Motor neuron (in vitro differentiated cells): ENCODE measurements around the gene MOCS2. TPM values are rescaled to one million over a fixed set of nuclear protein-coding genes. Genes with fewer than 3 reads are reported as not detected.

ENCODE experiments used
- ATAC-seq, 8 experiments: fragments of 200-7000 bp; cut with Tn5 transposase; replicated peaks in 6 of 8; 2 replicates each; pipeline ENCODE4 v1.8.0; 2021; ENCODE audit warnings: mild to moderate bottlenecking in 8 of 8, moderate library complexity in 8 of 8
- H3K27ac ChIP-seq, 2 donors: fragments of 250-450 bp; sonication (Bioruptor Pico); 2 replicates each; pipeline ENCODE4 v1.9.0; 2021; ENCODE audit warnings: antibody characterized with exemption in 2 of 2, mild to moderate bottlenecking in 2 of 2, moderate library complexity in 1 of 2
- H3K4me1 ChIP-seq, 2 donors: fragments of 250-450 bp; sonication (Bioruptor Pico); replicated peaks in 1 of 2; 2 replicates each; pipeline ENCODE4 v1.6.1; 2021; ENCODE audit warnings: antibody characterized with exemption in 2 of 2, mild to moderate bottlenecking in 2 of 2, moderate library complexity in 1 of 2
- H3K4me3 ChIP-seq, 5 donors: fragments of 250-450 bp; sonication (Bioruptor Pico); 2 replicates each; pipeline ENCODE4 v1.9.0; 2021; ENCODE audit warnings: antibody characterized with exemption in 5 of 5, mild to moderate bottlenecking in 5 of 5, moderate library complexity in 4 of 5
- WGBS, 10 experiments: fragments of 450-650 bp; shearing (Covaris generic); methylation state at CpG; one replicate each; pipeline ENCODE4 v1.0.0; 2022; 5-methylcytosine and 5-hydroxymethylcytosine counted together
- in situ Hi-C, 9 experiments: fragments of 400-800 bp; cut with MboI; loops; one replicate each; pipeline ENCODE4 v1.15.0; 2021; ENCODE audit warnings: low sequenced_read_pairs in 9 of 9, low pct_unique_long_range_greater_than_20kb in 2 of 9; ENCODE audit not compliant: unreplicated experiment in 9 of 9
- total RNA-seq, 8 experiments: library from RNA; unstranded; fragments of 300-600 nt; gene quantifications; 2 replicates each; pipeline versions ENCODE4 v1.2.3 to v1.2.4, GENCODE V29; 2022

The MOCS2 gene, protein sequence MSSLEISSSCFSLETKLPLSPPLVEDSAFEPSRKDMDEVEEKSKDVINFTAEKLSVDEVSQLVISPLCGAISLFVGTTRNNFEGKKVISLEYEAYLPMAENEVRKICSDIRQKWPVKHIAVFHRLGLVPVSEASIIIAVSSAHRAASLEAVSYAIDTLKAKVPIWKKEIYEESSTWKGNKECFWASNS
- total RNA-seq: 10 to 100 TPM; 20.2 to 46.3 (median 28.9) TPM

DNA sequence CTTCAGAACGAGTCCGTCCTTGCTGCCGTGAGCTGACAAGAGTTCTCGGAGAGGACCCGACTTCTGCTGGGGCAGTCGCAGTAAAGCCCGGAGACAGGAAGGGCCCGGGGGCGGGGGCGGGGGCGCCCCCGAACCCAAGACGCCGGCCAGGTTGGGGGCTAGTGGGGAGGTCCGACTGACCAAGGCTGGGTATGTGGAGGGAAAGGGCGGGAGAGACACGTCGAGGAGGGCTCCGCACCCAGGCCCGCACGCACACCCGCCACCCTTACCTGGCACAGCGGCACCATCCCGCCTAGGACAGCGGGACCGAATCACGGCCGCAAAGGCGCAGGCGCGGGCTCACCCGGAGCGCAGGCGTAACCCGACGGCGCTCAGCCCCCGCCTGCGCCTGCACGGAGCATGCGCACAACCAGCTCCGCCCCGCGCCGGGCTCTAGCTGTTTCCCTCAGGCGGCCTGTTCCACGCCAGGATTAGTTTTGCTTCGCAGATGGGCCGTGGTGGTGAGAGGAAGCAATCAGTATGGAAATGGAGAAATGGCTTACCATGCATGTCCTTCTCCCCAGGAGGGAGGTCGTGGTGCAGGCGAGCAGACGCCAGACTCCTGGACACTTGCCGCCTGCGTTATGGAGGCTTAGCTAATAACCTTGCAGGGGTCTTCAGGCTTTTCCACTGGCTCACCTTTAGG is at the start of gene MOCS2:
Gene MOCS2 (minus strand): TSS at position 315 of the 685 bp plus-strand sequence. CDS start 2,583 bp downstream, outside the sequence.
- peak within 1 kb of the TSS; percentile 4 to 71 for H3K27ac ChIP-seq

DNA sequence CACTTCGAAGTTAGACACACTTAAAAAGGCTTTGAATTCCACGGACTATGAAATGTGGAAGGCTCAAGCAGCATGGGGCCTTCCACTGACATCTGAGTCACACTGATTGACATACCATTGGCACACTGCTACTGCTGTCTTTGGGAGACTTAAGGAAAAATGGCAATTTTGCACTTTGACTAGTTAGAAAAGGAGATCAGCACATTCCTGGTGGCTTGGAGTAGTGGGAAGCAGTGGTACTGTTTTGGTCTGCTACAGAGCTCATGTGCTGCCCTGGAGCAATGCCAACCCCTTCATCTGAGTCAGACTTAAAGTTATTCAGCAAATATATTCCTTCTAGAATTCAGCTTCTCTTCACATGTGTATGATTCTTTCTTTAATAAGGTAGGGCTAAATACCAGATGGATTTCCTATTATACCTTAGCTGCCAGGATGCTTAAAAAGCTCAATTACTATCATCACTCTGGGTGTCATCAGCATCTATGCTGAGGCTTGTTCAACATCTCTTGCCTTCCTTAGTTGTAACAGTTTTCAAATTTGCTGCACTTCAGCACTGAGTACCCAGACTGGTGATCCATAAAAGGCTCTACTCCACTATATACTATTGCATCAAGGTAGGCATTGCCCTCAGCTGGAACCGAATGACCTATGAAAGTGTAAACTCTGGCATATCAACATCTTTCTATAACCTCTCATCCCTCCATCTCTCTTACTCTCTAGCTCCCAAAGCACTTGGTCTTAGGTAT is 42.3 kb upstream of the MOCS2 start:
- Histone ChIP-seq H3K4me1 (no peaks in the 10 kb centered on the region), H3K4me3 (no peak overlapping the region), H3K27ac (no peak overlapping the region)
- 43 to 100% (median 76%) methylated on average over 1 to 3 of the region's 3 CpGs for WGBS, 10 experiments
- peak in 2 of 8 experiments; percentile 53 to 61 for ATAC-seq
- in situ Hi-C loops: loop anchor here in 4 of 9 experiments (25.0 kb wide), 2 partner anchors 285 to 1060 kb away; no protein-coding TSS in a partner anchor

More for the DNA sequence above, at the start of gene MOCS2:
- 0% methylated on average over 3 to 9 of the region's 54 CpGs; no CpG with 5 or more reads in 4 of the 10 experiments for WGBS, 10 experiments
- Histone ChIP-seq H3K4me1 (peaks cover 8 to 9% of the 10 kb centered on the region in 2 donors), H3K4me3 (peak within 1 kb of the TSS; percentile 82 to 93 (median 90))
- peak; percentile 93 to 99 (median 97) for ATAC-seq
- in situ Hi-C loops: no loop called here

DNA sequence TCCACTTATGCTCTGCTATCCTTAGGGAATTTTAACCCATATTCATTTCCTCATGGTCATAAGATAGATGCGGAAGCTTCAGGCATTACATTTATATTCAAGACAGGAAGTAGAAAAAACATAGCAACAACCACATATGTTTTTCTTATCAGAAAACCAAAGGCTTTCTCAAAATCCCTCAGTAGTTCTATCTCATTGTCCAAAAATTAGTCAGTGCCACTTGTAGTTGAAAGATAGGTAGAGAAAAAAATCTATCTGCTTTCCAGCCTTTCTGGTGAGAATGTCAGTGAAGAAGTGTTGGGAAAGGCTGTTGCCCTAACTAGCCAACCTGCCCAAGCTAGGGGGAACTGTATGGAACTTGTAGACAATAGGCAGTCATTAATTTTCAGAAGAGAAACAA is 23.5 kb upstream of the MOCS2 start:
- Histone ChIP-seq H3K4me1 (no peaks in the 10 kb centered on the region), H3K27ac (no peak overlapping the region), H3K4me3 (no peak overlapping the region)
- no peak for ATAC-seq
- 60 to 100% (median 100%) methylated on average over 1 of the region's 1 CpG; no CpG with 5 or more reads in 1 of the 10 experiments for WGBS, 10 experiments
- in situ Hi-C loops: no loop called here

DNA sequence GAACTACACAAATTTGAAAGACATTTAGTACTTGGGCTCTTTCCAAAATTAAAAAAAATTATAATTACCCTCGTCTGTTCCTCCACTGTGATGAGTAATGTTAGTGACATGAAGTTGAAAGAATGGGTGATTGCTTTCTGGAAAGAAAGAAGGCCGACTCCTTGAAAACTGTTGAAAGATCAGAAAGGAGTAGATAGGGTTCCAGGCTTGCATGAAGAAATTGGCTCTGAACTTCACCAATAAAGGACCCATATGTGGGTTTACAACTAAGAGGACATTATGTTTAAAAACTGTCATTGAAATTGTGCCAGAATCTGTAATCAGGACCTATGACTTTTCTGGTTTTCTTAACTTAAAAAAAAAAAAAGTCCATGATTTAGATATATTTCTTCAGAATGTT is 20.7 kb upstream of the MOCS2 start:
- ATAC-seq: peak in 1 of 8 experiments; percentile 23
- in situ Hi-C loops: no loop called here
- Histone ChIP-seq H3K27ac (no peak overlapping the region), H3K4me3 (no peak overlapping the region), H3K4me1 (no peaks in the 10 kb centered on the region)
- WGBS, 10 experiments: 8 to 89% (median 67%) methylated on average over 1 to 2 of the region's 2 CpGs; no CpG with 5 or more reads in 1 of the 10 experiments

DNA sequence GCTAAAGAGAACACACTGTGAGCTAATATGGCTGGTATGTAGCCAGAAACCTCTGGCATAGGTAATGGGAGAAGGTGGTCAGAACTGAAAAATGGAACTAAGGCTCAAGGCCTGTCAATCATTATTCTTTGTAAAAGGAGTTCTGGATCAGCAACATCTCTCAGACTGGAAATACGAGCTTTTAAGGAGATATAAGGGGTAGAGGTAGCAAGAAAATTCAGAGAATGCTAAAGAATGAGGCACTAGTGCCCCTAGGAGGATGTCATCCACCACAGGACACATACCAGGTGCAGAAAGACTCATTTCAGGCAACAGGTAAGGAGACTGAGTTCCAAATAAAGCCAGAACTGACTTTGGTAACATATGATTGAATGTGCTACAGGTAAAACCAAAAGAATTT is 18.9 kb upstream of the MOCS2 start:
- Histone ChIP-seq H3K27ac (no peak overlapping the region), H3K4me1 (no peaks in the 10 kb centered on the region), H3K4me3 (no peak overlapping the region)
- WGBS, 10 experiments: 50 to 100% (median 78%) methylated on average over 1 of the region's 1 CpG; no CpG with 5 or more reads in 2 of the 10 experiments
- ATAC-seq: no peak
- in situ Hi-C loops: no loop called here

DNA sequence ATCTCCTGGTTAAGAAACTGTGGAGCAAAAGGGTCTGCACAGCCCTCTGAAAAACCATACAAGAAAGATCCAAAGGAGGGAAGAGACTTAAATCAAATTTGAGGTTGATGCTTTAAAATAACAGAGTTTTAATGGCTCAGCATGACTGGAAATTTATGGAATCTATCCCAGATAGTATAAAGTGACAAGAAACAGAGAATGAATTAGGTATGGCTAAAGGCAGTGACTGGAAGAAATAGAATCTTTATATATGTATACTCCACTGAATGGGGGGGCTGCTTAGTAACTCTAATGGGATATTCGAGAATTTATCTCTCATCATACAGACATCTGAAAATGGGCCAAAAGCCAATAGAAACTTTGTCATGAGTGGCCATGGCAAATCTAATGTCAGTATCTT is 17.6 kb upstream of the MOCS2 start:
- in situ Hi-C loops: no loop called here
- no peak for ATAC-seq
- Histone ChIP-seq H3K4me1 (no peaks in the 10 kb centered on the region), H3K27ac (no peak overlapping the region), H3K4me3 (no peak overlapping the region)
- WGBS, 10 experiments: 60 to 86% (median 67%) methylated on average over 1 of the region's 1 CpG; no CpG with 5 or more reads in 7 of the 10 experiments

DNA sequence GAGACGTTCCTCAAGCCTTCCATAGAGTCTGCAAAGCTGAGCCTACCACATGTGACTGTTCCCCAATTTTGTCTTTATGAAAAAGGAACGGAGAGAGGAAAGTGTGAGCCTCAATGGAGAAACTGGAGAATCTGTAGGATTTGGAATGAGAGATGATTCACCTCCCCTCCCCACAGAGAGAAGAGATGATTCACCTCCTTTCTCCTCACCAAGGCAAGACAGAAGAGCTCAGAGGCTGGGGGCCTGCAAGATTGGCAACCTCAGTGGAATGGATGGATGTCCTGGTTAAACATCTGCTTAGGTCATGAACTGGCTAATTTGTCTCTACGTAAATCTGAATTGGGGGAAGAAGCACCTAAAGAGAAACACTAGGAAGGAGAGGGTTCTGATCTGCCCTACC is 17.0 kb upstream of the MOCS2 start:
- Histone ChIP-seq H3K4me1 (no peaks in the 10 kb centered on the region), H3K4me3 (no peak overlapping the region), H3K27ac (no peak overlapping the region)
- 70 to 90% (median 83%) methylated on average over 1 to 2 of the region's 3 CpGs; no CpG with 5 or more reads in 4 of the 10 experiments for WGBS, 10 experiments
- ATAC-seq: no peak
- in situ Hi-C loops: no loop called here

DNA sequence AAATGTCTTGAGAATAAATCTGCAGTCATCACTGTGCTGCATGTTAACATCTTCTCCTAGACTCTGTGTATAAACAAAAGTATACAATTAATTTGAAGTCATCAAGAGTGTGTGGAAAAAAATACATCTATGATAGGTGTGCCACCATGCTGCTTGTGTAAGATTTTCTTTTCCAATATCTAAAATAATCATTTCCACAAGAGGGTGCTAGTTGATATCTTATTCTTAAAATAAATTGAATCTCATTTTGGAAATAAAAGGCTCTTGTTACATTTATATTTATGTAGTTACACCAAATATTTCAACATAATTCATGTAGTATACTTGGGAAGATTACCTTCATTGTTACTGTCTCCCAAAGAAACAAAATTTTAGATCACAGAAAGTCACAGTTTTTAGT is 14.1 kb upstream of the MOCS2 start:
- no peaks in the 10 kb centered on the region for H3K4me1 ChIP-seq
- ATAC-seq: no peak
- H3K27ac ChIP-seq: no peak overlapping the region
- H3K4me3 ChIP-seq: no peak overlapping the region
- in situ Hi-C loops: no loop called here

DNA sequence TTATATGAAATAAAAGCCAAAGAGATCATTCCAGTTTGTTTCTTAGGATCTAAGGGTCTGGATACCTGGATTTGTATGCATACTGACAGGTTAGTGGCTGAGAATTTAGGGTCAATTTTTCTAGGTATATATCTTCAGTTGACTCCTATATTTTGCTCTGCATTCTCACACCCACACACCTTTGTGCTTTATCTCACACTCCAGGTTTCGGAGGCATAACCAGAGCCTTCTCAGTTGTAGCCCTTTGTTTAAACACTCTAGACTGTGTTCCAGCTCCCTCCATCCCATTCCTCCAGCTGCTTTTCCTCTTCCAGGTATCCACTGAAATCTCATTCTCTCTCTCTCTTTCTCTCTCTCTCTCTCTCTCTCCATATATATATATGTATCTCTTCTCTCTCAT is 10.6 kb upstream of the MOCS2 start:
- no peak for ATAC-seq
- in situ Hi-C loops: no loop called here
- H3K4me3 ChIP-seq: no peak overlapping the region
- H3K4me1 ChIP-seq: no peaks in the 10 kb centered on the region
- no peak overlapping the region for H3K27ac ChIP-seq
- WGBS, 10 experiments: 83 to 100% (median 94%) methylated on average over 1 of the region's 1 CpG; no CpG with 5 or more reads in 2 of the 10 experiments

DNA sequence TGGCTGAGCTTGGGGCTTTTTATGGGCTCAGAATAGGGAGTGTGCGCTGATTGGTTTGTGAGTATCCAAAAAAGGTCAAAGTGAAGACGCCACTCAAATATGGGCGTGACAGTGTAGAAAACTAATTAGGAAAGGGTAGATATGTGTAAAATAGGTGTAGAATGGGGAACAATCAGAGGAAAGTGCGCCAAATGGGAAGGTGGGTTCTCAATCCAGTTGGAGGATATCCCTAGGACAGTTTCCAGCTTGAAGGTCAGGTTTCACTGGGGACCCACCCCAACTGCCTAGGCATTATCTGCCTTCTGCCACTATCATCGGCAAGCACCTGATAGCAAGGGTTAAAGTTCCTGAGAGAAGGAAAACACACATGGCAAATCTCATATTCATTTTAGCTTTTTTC is 9.3 kb upstream of the MOCS2 start:
- no peak overlapping the region for H3K27ac ChIP-seq
- no peaks in the 10 kb centered on the region for H3K4me1 ChIP-seq
- 0 to 100% (median 85%) methylated on average over 1 to 5 of the region's 5 CpGs for WGBS, 10 experiments
- no peak overlapping the region for H3K4me3 ChIP-seq
- ATAC-seq: no peak
- in situ Hi-C loops: no loop called here

DNA sequence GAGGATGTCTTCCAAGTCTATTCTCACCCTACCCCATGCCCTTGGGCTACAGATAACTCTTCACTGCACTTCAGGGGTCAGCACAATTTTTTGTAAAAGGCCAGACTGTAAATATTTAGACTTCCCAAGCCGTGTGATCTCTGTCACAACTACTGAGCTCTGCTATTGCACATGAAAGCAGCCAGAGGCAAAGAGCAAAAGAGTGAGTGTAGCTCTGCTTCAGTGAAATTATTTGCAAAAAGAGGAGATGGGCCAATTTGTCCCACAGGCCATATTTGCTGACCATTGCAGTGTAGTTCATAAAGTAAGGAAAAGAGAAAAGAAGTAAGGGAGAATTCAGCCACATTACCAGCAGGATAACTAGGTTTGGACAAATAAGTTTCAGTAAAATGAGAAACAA is 7.0 kb upstream of the MOCS2 start:
- Histone ChIP-seq H3K4me1 (no peaks in the 10 kb centered on the region), H3K27ac (no peak overlapping the region), H3K4me3 (no peak overlapping the region)
- no peak for ATAC-seq
- WGBS, 10 experiments: 67 to 100% (median 83%) methylated on average over 1 of the region's 1 CpG; no CpG with 5 or more reads in 6 of the 10 experiments
- in situ Hi-C loops: no loop called here

DNA sequence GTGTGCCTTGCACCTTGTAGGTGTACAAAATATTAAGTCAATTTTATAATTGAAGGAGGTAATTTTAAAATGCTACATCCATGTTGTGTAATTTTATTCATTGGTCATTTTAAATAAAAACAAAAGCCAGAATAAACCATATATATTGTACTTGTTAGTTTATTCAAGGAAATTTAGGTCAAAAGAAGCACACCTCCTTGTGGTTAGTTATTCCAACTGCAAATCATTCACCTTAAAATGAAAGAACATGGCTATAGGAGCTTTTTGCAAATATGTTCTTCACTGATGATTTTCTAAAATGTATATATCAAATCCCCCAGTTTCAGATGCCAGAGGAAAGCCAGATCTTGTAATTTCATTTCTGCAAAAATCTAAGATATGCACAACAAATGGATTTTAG is 5.4 kb upstream of the MOCS2 start:
- in situ Hi-C loops: no loop called here
- no peak for ATAC-seq
- H3K4me1 ChIP-seq: peaks cover 7% of the 10 kb centered on the region in 2 donors
- no peak overlapping the region for H3K4me3 ChIP-seq
- H3K27ac ChIP-seq: no peak overlapping the region

DNA sequence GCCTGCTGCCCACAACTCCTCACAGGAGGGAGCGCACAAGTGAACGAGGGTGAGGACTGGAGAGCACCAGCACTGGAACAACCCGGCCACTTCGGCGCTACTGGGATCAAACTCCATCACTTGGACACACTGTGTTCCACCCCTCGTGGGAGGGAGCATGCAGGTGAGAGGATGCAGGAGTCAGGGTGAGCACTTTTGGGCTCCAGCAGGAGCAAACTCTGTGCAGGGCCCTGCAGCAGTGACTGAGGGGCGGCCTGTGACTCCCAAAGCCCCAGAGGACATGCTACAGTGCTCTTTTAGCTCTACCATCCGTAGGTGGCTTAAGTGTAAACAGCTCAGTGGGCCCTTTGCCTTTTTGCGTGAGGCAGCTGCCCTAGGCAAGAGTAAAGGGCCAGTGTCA is 4.4 kb upstream of the MOCS2 start:
- 55 to 100% (median 82%) methylated on average over 1 to 7 of the region's 9 CpGs; no CpG with 5 or more reads in 5 of the 10 experiments for WGBS, 10 experiments

More for the DNA sequence above, 4.4 kb upstream of the MOCS2 start:
- ATAC-seq: no peak
- H3K4me1 ChIP-seq: peaks cover 7 to 8% of the 10 kb centered on the region in 2 donors
- H3K4me3 ChIP-seq: no peak overlapping the region
- no peak overlapping the region for H3K27ac ChIP-seq
- in situ Hi-C loops: no loop called here
